Mesodermal cell (in vitro differentiated cells): ENCODE data around the gene F8A1. TPM values are rescaled to one million over a fixed set of nuclear protein-coding genes. Genes with fewer than 3 reads are reported as not detected.
"Not testable (repeated sequence)": the region's sequence is repeated elsewhere in the genome, so short reads cannot be mapped to it uniquely, and the experiment has no call there.

ENCODE experiments used
- H3K27ac ChIP-seq: 2 replicates; pipeline ENCODE4 v1.7.0; 2013; ENCODE audit warnings: mild to moderate bottlenecking, low read depth, low read length, moderate library complexity; ENCODE audit not compliant: severe bottlenecking
- H3K36me3 ChIP-seq: 2 replicates; pipeline ENCODE4 v1.7.1; 2013; ENCODE audit warnings: mild to moderate bottlenecking, low read length, moderate library complexity; ENCODE audit not compliant: control insufficient read depth, insufficient read depth
- H3K4me1 ChIP-seq: one replicate; pipeline ENCODE4 v1.7.1; 2013; ENCODE audit warnings: mild to moderate bottlenecking, low read length; ENCODE audit not compliant: insufficient read depth, control insufficient read depth, poor library complexity, severe bottlenecking
- H3K4me3 ChIP-seq: 2 replicates; pipeline ENCODE4 v1.7.0; 2013; ENCODE audit warnings: low read length, control low read depth, mild to moderate bottlenecking; ENCODE audit not compliant: insufficient read depth, poor library complexity, severe bottlenecking; ENCODE audit errors: extremely low read depth
- H3K9me3 ChIP-seq: 2 replicates; pipeline ENCODE4 v1.7.1; 2013; ENCODE audit warnings: mild to moderate bottlenecking, low read length, moderate library complexity; ENCODE audit not compliant: control insufficient read depth
- WGBS, 2 experiments: methylation state at CpG; one replicate each; pipeline ENCODE4 v1.1.5; 2013; ENCODE audit warnings: missing lambda C conversion rate in 2 of 2; ENCODE audit not compliant: insufficient coverage in 2 of 2; 5-methylcytosine and 5-hydroxymethylcytosine counted together
- polyA plus RNA-seq, 2 experiments: library from polyadenylated mRNA; stranded (reverse); fragments of 50-300 nt; gene quantifications; one replicate each; pipeline ENCODE4 v1.2.3, GENCODE V29; 2013

The F8A1 gene
- 14.3 TPM for polyA plus RNA-seq (2013, experiment 1 of 2)
- 11.3 TPM for polyA plus RNA-seq (2013, experiment 2 of 2)

DNA sequence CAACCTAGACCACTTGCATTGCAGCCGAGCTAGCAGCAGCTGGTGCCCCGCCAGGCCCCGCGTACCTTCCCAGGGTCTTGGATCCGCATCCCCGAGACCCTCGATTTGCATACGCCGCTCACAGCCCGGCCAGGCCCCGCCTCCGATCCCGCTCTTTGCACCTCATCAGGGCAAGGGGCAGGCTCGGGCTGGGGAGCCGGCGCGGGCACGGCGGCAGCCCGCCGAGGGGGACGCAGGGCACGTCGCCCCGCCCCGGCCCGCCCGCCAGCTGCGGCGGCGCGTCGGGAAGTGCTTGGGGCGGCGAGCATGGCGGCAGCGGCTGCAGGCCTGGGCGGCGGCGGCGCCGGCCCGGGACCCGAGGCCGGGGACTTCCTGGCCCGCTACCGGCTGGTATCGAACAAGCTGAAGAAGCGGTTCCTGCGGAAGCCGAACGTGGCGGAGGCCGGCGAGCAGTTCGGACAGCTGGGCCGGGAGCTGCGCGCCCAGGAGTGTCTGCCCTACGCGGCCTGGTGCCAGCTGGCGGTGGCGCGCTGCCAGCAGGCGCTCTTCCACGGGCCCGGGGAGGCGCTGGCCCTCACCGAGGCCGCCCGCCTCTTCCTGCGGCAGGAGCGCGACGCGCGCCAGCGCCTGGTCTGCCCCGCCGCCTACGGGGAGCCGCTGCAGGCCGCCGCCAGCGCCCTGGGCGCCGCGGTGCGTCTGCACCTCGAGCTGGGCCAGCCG, at the start of gene F8A1:
Gene F8A1, plus strand, starts transcription at position 287 of the 720 bp plus-strand sequence. Its CDS starts 20 bp downstream, at position 307.
- H3K9me3 ChIP-seq, H3K4me1 ChIP-seq, H3K36me3 ChIP-seq, H3K4me3 ChIP-seq, H3K27ac ChIP-seq: not testable (repeated sequence)
- WGBS, 2 experiments, result no CpG with 5 or more reads among the region's 91 CpGs

DNA sequence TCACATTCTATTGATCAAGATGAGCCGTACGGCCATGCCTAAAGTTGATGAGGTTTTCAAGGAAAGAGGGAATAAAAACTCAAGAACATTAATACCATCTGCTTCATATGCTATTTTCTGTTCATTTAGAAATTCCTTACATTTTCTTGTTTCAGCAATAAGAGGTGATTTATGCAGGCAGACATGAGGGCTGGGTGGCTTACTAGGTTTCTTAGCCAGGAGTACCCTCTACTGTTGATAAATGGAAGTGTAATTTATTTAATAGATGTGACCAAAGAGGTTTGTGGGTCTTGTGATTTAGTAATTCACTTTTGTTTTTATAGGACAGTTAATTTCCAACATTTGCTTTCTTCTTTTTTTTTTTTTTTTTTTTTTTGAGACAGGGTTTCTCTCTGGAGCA, 45.3 kb upstream of the F8A1 start:
- Histone ChIP-seq H3K4me3 (no peak overlapping the region), H3K27ac (no peak overlapping the region), H3K4me1 (no peaks in the 10 kb centered on the region), H3K9me3 (no peaks in the 10 kb centered on the region), H3K36me3 (no peaks in the 10 kb centered on the region)
- no CpG with 5 or more reads among the region's 2 CpGs for WGBS, 2 experiments

DNA sequence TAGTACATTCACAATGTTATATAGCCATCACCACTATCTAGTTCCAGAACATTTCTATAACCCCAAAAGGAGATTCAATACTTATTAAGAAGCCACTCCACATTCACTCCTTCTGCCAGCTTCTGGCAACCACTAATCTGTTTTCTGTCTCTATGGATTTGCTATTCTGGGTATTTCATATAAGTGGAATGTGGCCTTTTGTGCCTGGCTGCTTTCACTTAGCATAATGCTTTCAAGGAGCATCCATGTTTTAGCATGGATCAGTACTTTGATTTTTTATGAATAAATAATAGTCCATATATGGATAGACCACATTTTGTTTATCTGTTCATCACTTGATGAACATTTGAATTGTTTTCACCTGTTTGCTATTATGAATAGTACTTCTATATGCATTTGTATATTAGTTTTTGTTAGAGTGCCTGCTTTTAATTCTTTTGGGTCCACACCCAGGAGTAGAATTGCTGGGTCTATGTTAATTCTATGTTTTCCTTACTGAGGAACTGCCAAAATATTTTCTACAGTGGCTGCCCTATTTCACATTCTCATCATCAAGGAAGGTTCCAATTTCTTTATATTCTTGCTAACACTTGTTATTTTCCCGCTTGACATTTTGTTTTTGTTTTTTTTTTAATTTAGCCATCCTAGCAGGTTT, 35.1 kb upstream of the F8A1 start:
- Histone ChIP-seq H3K4me3 (no peak overlapping the region), H3K9me3 (no peaks in the 10 kb centered on the region), H3K4me1 (no peaks in the 10 kb centered on the region), H3K36me3 (no peaks in the 10 kb centered on the region), H3K27ac (no peak overlapping the region)
- no CpG with 5 or more reads among the region's 1 CpG for WGBS, 2 experiments

DNA sequence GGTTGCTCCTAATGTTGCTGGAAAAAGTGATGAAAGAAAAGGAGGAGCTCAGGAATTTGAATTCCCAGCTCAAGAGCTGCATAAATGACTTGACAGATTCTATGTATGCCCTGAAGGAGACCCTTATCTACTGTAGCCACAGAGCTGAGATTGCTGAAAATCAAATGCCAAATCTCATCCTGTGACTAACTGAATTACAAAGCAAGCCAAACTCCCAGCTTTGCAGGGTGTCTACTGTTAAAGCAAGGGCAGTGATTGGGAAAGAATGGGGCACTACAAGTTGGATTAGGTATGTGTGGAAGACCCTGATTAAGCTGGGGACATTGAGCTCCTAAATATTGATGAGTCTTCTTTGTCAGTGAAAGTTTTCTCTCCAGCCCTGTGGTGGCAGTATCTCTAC, 30.9 kb upstream of the F8A1 start:
- Histone ChIP-seq H3K9me3 (no peaks in the 10 kb centered on the region), H3K27ac (no peak overlapping the region), H3K4me1 (no peaks in the 10 kb centered on the region), H3K4me3 (no peak overlapping the region), H3K36me3 (no peaks in the 10 kb centered on the region)

DNA sequence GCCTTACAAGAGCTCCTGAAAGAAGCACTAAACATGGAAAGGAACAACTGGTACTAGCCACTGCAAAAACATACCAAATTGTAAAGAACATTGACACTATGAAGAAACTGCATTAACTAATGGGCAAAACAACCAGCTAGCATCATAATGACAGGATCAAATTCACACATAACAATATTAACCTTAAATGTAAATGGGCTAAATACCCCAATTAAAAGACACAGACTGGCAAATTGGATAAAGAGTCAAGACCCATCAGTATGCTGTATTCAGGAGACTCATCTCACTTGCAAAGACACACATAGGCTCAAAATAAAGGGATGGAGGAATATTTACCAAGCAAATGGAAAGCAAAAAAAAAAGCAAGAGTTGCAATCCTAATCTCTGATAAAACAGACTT, 17.6 kb upstream of the F8A1 start:
- not testable (repeated sequence) for H3K36me3 ChIP-seq, H3K9me3 ChIP-seq, H3K4me1 ChIP-seq, H3K4me3 ChIP-seq, H3K27ac ChIP-seq

DNA sequence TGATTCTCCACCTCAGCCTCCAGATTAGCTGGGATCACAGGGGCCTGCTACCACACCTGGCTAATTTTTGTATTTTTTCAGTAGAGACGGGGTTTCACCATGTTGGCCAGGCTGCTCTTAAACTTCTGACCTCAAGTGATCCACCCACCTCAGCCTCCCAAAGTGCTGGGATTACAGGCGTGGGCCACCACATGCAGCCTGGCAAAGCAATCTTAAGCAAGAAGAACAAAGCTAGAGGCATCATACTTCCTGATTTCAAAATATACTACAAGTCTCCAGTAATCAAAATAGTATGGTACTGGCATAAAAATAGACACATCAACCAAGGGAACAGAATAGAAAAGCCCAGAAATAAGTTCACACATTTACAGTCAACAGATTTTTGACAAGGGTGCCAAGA, 12.8 kb upstream of the F8A1 start:
- WGBS, 2 experiments, result 83% methylated on average over 1 of the region's 2 CpGs; no CpG with 5 or more reads in 1 of the 2 experiments
- no peak overlapping the region for H3K27ac ChIP-seq
- H3K4me3 ChIP-seq, result no peak overlapping the region
- no peaks in the 10 kb centered on the region for H3K9me3 ChIP-seq
- H3K36me3 ChIP-seq, result no peaks in the 10 kb centered on the region
- H3K4me1 ChIP-seq, result no peaks in the 10 kb centered on the region

DNA sequence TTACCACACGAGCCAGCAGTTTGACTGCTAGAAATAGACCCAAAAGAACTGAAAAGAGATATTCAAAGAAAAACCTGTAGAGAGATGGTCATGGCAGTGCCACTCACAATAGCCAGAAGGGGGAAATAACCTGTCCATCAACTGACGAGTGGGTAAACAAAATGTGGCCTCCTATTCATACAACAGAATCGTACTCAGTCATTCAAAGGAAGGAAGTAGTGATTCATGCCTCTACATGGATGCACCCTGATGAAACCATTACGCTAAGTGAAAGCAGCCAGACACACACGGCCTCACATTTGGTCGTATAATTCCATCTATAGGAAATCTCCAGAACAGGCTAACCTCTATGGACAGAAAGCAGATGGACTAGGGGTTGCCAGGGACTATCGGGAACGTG, 2.1 kb upstream of the F8A1 start:
- H3K27ac ChIP-seq, H3K4me1 ChIP-seq, H3K4me3 ChIP-seq, H3K36me3 ChIP-seq, H3K9me3 ChIP-seq: not testable (repeated sequence)
- no CpG with 5 or more reads among the region's 8 CpGs for WGBS, 2 experiments

DNA sequence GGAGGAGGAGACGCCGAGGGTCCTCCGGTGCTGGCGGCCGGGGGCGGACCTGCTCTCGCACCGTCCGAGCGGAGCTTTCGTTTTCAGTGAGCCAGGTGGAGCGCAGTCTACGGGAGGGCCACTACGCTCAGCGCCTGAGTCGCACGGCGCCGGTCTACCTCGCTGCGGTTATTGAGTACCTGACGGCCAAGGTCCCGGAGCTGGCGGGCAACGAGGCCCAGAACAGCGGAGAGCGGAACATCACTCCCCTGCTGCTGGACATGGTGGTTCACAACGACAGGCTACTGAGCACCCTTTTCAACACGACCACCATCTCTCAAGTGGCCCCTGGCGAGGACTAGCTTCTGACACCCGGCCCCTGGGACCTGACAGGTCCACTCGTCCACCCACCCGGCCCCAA, 1.1 kb upstream of the F8A1 start:
- not testable (repeated sequence) for H3K4me3 ChIP-seq, H3K36me3 ChIP-seq, H3K27ac ChIP-seq, H3K9me3 ChIP-seq, H3K4me1 ChIP-seq
- WGBS, 2 experiments, result no CpG with 5 or more reads among the region's 33 CpGs

DNA sequence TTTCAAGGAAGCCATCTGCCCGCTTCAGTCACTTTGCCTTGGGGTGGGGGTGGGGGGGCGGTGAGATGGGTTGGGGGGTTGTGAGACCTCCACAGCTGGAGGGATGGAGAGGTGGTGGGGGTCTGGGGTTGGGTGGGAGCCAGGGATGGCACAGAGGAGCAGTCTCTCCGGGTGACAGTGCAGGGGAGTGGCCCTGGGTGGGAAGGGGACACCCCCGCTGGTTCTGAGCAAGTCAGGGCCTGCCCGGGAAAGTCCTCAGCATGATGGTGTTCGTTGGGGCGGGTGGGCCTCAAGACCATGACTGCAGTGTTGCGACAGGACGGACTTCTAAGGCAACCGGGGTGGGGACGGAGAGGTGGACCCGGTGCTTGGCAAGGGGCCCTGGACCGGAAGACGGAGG, 606 bp upstream of the F8A1 start:
- not testable (repeated sequence) for H3K4me3 ChIP-seq, H3K4me1 ChIP-seq, H3K36me3 ChIP-seq, H3K27ac ChIP-seq, H3K9me3 ChIP-seq
- WGBS, 2 experiments, result no CpG with 5 or more reads among the region's 14 CpGs

DNA sequence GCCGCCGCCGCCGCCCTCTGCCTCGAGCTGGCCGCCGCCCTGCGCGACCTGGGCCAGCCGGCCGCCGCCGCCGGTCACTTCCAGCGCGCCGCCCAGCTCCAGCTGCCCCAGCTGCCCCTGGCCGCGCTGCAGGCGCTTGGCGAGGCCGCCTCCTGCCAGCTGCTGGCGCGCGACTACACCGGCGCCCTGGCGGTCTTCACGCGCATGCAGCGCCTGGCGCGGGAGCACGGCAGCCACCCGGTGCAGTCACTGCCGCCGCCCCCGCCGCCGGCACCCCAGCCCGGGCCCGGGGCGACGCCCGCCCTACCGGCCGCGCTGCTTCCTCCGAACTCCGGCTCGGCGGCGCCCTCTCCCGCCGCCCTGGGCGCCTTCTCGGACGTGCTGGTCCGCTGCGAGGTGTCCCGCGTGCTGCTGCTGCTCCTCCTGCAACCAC, 650 bp downstream of the F8A1 start:
- H3K9me3 ChIP-seq, H3K27ac ChIP-seq, H3K36me3 ChIP-seq, H3K4me1 ChIP-seq, H3K4me3 ChIP-seq: not testable (repeated sequence)
- no CpG with 5 or more reads among the region's 62 CpGs for WGBS, 2 experiments

DNA sequence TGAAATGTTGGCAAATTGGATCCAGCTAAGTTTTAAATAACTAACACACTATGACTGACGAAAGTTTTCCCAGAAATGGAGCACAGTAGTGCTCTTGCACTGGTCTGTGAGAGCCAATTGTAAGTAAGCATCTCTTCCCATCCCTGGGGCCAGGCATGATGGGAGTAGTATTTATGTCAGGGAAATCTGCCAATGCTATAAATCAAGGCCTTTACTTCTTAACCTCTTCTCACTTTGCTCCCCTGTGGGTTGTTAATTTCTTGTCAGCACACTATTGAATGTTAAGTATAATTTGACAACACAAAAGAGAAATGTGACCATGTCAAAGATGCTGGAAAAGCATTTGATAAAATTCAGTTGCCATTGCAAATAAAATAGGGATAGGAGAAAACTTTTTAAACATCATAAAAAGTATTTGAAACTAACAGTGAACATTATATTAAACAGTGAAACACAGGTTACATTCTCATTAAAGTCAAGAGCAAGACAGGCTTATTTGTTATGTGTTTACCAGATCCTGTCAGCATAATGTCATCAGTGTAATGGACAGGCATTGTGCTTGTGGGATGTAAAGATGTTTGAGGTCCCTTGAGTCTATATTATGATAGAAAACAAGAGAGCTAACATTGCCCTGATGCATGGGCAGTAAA, 5.0 kb downstream of the F8A1 start:
- WGBS, 2 experiments, result no CpG with 5 or more reads among the region's 1 CpG
- H3K27ac ChIP-seq, result no peak overlapping the region
- H3K4me3 ChIP-seq, result no peak overlapping the region
- H3K4me1 ChIP-seq, result no peaks in the 10 kb centered on the region
- no peaks in the 10 kb centered on the region for H3K9me3 ChIP-seq
- H3K36me3 ChIP-seq, result no peaks in the 10 kb centered on the region
